C1 segment of cervical spinal cord (tissue), 14 donors: ENCODE data around the gene HSPA1A.
"Not testable (repeated sequence)": the region's sequence is repeated elsewhere in the genome, so short reads cannot be mapped to it uniquely, and the experiment has no call there.

ENCODE experiments used
- DNase-seq, 14 donors: peaks; one replicate each; lab custom pipeline; 2025; lab: John Stamatoyannopoulos, UW

The HSPA1A gene

GRCh38 chr6:31781244-31782125, 33.9 kb upstream of the HSPA1A start:
- DNase-seq, result no peak

DNA sequence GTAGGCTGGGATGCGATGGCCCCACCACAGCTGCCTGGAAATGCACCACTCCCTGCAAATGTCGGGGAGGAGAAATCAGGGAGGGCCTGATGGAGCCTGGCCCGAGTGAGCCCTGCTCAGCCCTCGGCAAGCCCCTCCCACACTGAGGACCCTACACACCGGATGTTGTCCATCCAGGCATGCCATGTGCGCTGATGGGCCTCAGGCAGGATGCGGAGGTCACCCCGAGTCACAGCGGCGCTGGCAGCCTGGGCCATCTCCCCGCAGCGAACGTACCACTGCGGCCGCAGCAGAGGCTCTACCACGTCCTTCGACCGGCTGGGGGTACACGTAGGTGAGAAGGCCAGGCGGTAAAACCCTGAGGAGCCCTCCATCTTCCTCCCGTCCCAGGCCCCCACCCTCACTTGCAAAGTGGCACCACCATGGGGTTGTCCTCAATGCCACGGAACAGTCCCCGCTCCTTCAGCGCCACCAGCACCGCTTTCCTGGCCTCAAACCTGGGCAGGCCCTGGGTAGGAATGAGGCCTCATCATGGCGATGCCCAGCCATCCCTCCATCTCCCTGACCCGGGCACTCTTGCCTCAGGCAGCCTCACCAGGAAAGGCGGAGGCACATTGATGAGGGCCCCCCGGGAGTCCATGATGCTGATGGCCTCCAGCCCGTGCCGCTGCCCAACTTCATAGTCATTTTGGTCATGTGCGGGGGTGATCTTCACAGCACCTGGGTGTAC, 33.1 kb upstream of the HSPA1A start:
- DNase-seq, result no peak

- peak in 2 of 14 donors; percentile 27 to 35 for DNase-seq
These were observed 31.0 kb upstream of the HSPA1A start for GRCh38 chr6:31784098-31784925.

DNA sequence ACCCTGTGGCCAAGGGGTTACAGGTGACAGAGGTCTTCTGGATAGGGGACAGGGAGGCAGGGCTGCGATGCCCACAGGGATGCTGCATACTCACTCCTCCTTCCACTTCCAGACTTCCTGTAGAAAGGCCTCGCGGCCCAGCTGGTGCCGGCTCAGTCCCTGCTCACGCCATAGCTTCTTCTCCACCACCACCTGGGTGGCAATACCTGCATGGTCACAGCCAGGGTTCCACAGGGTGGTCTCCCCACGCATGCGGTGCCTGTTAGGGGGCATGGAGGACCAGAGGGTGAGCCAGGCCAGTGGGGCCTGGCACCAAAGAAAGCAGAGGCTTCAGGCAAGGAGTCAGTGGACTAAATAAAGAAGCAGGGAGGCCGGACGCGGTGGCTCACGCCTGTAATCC, 29.9 kb upstream of the HSPA1A start:
- DNase-seq, result no peak

DNA sequence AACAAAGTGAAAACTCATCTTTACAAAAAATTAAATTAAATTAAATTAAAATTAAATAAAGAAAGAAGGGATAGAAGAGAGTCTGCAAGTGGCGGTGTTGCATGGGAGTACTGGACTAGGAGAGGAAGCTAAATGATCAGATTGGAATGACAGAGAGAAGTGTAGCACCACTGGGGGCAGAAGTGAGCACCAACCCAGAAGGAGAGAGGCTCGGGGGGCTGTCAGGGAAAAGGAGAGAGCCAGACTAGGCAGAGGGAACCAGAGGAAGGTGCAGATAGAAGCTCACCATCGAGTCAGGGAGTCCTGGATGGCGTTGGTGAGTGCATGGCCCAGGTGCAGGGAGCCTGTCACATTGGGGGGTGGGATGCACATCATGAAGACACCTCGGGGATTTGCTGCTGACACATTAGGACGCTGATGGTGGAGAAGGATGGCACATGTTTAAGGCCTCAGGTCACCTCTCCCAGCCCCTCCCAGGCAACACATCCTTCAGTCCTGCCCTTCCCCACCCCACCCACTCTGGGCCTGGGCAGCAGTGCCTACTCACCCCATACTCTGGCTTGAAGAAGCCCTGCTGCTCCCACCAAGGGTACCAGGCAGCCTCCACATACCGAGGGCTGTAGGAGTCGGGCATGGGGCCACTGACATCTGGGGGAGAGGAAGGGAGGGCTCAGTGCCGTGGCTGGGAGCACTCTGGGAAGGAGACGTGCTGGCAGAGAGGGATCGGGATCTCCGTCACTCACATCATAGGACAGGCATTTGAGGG, 23.8 kb upstream of the HSPA1A start:
- peak in 1 of 14 donors; percentile 16 for DNase-seq

DNA sequence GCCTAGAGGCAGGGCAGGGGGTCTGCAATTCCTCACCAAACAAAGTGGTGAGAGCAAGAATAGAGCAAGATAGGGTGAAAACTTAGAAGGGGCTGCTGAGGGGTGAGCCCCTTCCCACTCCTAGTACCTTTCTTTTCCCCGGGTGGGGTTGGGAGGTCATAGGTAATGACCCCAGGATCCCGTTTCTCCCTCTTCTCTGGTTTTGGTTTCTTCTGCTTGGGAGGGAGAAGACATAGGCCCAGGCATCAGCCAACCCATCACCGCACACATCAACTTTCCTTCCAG, 23.3 kb upstream of the HSPA1A start:
- DNase-seq, result no peak

DNA sequence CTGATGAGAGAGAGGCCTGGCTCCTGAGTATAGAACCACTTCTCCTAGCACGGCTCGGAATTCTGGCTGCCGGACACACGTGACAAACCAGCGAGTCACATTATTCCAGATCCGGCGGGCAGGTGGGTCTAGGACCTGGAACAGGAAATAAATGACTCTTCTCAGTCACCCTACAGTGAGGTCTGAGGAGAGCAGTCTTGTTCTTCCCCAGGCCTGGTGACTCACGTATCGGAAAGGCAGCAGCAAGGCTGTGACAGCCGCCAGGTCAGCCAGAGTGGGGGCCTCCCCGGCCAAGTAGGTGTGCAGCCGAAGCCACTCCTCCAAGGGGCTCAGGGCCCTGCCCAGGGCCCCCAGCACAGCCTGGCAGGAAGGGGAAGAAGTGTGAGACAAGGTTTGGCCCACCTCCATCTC, 22.6 kb upstream of the HSPA1A start:
- DNase-seq, result no peak

GRCh38 chr6:31793927-31794245, 21.5 kb upstream of the HSPA1A start:
- DNase-seq, result not testable (repeated sequence)

- no peak for DNase-seq
These were observed 21.0 kb upstream of the HSPA1A start for GRCh38 chr6:31794294-31794865.

GRCh38 chr6:31794866-31795615, 20.3 kb upstream of the HSPA1A start:
- peak in 1 of 14 donors; percentile 58 for DNase-seq

DNA sequence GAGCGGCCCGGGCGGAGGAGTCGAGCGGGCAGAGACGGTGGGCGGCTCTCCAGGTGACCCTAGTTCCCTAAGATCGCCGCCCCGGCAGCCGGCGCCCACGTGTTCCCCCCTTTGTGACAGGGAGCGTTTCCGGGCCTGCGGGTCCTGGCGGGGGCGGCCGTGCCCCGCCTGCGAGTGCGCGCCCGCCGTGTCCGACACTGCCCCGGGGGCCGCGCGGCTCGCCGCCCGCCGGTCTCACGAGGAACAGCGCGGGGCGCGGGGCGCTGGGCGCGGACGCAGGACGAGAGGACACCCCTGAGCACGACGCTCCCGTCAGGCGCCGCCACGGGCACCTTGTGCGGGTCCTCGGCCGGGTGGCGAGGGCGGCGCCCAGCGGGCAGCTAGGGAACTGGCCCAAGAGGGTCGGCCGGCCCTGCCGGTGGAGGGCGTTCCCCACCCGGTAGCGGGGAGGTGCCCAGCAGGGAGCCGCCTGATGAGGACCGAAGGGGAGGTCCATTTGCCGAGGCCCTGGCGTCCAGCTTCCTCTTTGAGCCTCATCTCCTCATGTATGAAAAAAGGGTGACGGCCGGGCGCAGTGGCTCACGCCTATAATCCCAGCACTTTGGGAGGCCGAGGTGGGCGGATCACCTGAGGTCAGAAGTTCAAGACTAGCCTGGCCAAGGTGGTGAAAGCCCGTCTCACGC, 19.6 kb upstream of the HSPA1A start, which contains the start of gene VARS1:
Gene VARS1, minus strand, starts transcription at position 137 of the 683 bp plus-strand sequence. CDS start 535 bp downstream, outside the sequence.
- peak in 13 of 14 donors; percentile 59 to 93 (median 84) for DNase-seq

- no peak for DNase-seq
These were observed 18.4 kb upstream of the HSPA1A start for GRCh38 chr6:31796993-31797385.

DNA sequence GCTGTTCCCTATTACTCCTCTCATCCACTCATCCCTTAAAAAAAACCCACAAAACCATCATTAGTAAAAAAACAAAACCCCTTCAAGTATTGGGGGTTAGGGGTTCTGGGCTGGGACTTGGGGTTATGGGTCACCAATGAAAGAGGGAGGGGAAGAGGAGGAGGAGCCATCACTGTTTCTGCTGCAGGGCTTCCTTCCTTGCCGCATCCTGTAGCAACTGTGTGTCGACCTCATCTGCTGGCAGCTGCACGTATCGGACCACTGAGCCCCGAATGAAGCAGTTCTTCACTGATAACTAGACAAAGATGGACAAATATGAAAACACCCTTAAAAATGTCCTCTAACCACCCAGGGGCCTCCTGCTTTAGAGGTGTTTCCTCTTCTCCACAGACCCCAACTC, 17.8 kb upstream of the HSPA1A start:
- DNase-seq, result no peak

GRCh38 chr6:31799781-31800180, 15.6 kb upstream of the HSPA1A start:
- no peak for DNase-seq

GRCh38 chr6:31801031-31801927, 14.1 kb upstream of the HSPA1A start:
- not testable (repeated sequence) for DNase-seq

DNA sequence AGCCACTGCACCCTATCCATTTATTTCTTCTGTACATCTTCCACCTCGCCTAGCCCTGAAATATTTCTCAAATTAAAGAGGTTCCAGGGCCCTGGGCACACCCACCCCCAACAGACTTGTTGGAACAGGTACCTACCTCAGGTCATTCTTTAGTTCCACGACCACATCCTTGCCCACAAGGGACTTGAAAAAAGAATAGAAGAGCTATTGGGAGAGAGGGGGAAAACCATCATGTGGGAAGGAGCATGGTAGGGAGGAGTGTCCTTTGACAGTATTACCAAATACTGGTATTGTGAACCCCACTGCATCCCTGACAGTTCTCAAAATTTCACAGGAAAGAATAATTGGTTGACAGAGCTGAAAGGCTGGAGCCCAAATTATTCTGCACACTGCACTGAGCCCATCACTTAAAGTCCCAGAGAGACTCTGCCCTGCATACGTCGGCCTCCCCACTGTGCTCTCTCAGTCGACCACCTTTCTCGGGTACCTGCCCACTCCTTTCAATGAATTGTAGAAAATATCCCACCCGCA, 9.3 kb upstream of the HSPA1A start:
- DNase-seq, result no peak

GRCh38 chr6:31806470-31807272, 8.7 kb upstream of the HSPA1A start, which contains the start of gene LSM2:
LSM2 (minus strand) TSS chr6:31806966; CDS start chr6:31806757, 209 bp downstream.
- peak; percentile 62 to 98 (median 94) for DNase-seq
